NCI-H524 treated with DMSO at 0.1 percent for 48 hours (cell line): ENCODE results near the gene SLC25A29.

Experiments
- DNase-seq: peaks from one replicate; lab custom pipeline; 2025; lab: John Stamatoyannopoulos, UW

SLC25A29 gene

GRCh38 chr14:100281286-100282082 lies 24.8 kb downstream of the SLC25A29 start:
- no peak for DNase-seq

DNA sequence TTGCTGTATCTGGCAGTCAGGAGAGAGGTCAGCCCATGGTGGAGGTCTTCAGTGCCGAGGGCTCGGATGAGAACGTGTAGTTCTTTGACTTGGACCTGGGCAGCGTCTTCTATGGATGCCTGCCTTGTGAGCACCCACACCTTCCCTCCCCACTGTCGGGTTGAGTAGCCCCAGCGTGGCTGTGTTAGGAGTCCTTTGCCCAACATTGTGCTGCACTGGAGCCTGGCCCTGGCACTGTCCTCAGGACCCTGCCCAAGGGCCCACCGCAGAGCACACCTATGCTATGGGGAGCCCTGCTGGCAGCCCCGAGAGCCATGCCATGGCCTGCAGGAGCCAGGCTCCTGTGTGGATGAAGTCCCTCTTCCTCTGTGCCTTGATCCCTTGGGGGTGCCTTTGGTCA lies 26.7 kb downstream of the SLC25A29 start:
- no peak for DNase-seq

DNA sequence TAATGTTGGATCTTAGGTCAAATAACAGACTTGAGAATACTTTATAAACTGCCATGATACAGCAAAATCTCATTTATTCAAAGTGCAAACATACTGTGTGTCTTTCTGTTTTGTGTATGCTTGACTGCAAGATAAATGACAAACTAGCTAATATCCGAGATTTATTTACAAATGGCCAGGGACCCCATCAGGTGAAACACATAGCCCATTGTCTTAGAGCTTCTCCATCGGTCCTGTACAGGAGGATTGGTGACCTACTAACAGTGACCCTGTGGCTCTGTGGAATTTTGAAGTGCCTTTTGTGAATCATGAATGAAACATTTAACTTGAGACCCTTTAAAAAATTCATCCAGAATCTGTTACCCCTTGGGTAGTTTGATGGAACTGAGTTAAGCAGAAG lies 27.1 kb downstream of the SLC25A29 start:
- no peak for DNase-seq

DNA sequence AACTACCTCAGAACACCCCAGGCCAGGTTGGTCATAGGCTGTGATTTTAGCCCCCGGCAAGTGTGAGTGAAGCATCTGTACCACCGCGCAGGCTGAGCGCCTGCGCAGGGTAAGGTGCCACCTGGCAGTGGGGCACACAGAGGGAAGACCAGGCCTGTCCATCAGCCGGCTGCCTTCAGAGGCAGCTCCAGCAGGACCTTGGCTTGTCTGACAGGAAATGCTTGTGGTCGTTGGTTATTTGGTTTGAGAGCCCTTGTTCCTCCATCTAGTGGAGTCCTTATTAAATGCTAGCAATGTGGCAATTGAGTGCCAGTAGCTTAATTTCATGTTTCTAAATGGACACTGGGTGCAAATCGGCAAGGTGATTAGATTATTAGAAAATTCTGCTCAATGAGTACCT lies 27.5 kb downstream of the SLC25A29 start:
- no peak for DNase-seq

- no peak for DNase-seq
Measured at GRCh38 chr14:100275214-100275613, 31.0 kb downstream of the SLC25A29 start.

GRCh38 chr14:100274250-100274649 lies 32.0 kb downstream of the SLC25A29 start:
- DNase-seq, result no peak

GRCh38 chr14:100271247-100271939 lies 34.9 kb downstream of the SLC25A29 start:
- DNase-seq, result no peak

- DNase-seq, result no peak
Measured at GRCh38 chr14:100268591-100269207, 37.5 kb downstream of the SLC25A29 start.

DNA sequence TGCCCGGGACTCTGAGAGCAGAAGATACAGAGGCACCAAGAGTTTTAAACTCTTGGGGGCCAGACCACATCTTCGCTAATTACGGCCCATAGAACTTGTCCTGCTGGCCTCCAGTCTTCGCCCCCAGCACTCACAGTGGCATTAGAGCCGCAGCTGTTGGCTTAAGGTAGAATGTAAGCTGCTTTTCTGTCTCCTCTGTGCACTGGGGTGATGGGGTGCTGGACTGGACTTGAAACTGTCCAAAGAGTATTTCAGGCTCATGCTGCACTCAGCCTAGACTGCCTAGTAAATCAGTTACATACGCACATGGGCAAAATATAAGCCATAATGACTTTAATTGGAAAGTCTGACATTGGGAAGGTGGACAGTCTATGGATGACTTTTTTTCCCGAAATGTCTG lies 38.3 kb downstream of the SLC25A29 start:
- DNase-seq, result no peak

- no peak for DNase-seq
Measured at GRCh38 chr14:100263141-100263540, 43.1 kb downstream of the SLC25A29 start.

DNA sequence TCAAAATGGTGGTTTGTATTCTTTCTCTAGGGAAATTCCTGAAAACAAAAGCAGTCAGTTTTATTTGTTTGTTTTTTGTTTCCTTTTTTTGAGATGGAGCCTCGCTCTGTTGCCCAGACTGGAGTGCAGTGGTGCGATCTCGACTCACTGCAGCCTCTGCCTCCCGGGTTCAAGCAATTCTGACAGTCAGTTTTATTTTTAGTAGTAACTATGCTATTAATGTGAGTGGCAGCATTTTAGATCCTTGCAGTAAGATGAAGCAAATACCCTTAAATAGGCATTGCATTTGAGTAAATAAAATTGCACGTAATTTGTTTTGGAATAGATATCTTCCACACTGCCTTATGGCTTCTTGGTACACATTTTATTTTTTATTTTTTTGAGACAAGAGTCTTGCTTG lies 43.7 kb downstream of the SLC25A29 start:
- DNase-seq, result no peak

DNA sequence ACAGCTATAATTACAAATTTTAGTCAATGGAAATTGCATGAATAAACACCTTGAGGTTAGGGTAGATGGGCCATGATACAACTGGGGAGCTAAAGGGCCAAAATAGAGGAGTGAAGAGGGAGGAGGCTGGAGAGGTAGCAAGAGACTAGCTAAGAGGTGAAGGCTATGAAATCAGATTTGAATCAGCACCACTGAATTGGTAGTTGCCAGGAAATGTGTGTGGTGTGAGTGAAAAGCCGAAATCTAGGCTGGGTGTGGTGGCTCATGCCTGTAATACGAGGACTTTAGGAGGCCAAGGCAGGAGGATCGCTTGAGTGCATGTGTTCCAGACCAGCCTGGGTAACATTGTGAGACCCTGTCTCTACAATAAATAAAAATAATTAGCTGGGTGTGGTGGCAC lies 44.6 kb downstream of the SLC25A29 start:
- DNase-seq, result no peak

DNA sequence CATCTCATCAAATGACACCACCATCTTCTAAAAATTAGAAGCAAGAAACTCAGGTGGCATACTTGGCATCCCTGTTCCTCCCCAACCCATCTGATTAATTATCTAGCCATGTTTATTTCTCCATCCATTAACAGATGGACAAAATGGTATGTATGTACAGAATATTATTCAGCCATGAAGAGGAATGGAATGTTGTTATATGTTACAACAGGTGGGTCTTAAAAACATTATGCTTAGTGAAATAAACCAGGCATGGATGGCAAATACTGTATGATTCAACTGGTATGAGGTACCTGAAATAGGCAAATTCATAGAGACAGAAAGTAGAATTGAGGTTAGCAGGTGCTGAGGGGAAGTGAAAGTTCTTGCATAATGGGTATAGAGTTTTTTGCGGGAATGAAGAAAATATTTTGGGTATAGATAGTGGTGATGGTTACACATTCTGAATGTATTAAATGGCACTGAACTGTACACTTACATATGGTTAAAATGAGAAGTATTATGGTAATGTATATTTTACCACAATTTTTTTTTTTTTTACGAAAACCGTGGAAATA lies 49.8 kb downstream of the SLC25A29 start:
- DNase-seq, result no peak

DNA sequence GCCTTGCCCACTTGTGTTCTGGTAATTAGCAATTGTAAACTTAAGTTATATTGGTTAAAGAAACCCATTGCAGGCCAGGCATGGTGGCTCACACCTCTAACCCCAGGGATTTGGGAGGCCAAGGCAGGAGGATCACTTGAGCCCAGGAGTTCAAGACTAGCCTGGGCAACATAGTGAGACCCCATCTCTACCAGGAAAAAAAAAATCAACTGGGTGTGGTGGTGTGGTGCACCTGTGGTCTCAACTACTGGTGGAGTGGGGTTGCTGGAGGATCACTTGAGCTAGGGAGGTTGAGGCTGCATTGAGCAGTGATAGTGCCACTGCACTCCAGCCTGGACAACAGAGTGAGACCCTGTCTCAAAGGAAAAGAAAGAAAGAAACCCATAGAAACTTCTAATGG lies 53.6 kb downstream of the SLC25A29 start:
- DNase-seq, result no peak

DNA sequence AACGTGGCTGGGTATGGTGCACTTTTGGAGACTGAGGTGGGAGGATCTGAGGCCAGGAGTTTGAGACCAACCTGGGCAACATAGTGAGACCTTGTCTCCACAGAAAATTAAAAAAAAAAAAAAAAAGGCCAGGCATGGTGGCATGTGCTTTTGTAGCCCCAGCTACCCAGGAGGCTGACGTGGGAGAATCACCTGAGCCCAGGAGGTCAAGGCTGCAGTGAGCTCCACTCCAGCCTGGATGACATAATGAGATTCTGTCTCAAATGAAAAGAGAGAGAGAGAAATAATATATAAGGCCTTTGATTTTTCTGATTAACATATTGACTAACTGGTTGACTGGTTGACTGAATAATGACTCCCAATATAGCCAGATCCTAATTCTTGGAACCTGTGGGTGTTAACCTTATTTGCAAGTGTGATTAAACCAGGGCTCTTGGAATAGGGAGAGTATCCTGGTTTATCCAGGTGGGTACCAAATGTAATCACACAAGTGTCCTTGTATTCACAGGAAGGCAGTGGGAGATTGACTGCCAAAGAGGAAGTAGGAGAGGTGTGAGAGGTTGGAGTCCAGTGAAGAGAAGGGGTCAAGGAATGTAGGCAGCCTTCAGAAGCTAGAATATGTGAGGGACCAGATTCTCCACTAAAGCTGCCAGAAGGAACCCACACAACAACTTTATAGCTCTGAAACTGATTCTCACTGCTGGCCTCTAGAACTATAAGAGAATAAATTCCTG lies 55.3 kb downstream of the SLC25A29 start:
- no peak for DNase-seq

DNA sequence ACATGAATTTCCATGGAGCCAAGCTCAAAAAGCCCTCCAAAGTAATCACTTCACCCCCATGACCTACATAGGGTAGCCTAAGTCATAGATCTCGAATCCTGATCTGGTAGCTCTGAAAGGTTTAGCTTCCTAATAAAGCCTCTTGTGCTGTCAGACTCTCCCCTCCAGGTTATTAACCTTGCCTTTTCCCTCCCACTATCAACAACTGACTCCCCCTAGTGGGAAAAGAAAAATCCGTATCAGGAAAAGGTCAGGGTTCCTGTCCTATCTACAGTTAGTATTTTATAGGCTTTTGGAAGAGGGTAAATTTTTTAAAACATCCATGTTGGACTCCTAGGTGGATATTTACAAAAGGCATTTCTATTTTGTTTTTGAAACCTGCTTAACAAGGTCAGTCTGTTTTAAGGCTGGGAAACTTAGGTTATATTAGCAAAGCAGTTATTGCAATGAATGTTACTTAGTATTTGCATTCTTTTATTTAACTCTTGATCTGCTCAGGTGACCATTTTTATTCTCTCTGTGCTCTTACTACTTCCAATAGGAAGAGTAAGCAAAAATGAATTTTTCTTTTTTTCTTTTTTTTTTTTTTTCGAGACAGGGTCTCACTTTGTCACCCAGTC lies 59.3 kb downstream of the SLC25A29 start:
- DNase-seq, result peak; percentile 69

DNA sequence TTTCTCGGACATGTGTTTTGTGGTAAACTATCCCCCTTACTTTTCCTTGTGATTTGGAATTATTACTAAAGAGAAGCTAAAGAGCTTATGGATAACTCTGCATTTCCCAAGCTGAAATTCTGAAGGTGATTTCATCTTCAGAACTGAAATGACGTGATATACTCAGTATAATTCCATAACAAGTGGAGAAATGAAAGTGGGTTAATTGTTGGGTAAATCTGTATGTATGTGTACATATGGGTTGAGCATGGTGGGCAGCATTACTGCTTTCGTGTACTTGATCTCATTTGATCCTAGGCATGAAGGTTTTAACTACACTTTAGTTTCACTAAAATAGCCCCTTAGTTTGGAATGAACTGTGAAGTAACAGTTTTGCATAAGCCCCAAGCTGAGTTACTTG lies 63.2 kb downstream of the SLC25A29 start:
- no peak for DNase-seq

GRCh38 chr14:100241279-100241678 lies 65.0 kb downstream of the SLC25A29 start:
- DNase-seq, result no peak
